IPS DF 4.7 (cell line): ENCODE data around the gene ARVCF.
"Not testable (repeated sequence)": the region's sequence is repeated elsewhere in the genome, so short reads cannot be mapped to it uniquely, and the experiment has no call there.

ENCODE experiments used
- DNase-seq: peaks from one replicate; pipeline ENCODE4 v3.0.0-alpha.2; 2013; ENCODE audit warnings: low spot score; ENCODE audit errors: extremely low read depth

Gene ARVCF

DNA sequence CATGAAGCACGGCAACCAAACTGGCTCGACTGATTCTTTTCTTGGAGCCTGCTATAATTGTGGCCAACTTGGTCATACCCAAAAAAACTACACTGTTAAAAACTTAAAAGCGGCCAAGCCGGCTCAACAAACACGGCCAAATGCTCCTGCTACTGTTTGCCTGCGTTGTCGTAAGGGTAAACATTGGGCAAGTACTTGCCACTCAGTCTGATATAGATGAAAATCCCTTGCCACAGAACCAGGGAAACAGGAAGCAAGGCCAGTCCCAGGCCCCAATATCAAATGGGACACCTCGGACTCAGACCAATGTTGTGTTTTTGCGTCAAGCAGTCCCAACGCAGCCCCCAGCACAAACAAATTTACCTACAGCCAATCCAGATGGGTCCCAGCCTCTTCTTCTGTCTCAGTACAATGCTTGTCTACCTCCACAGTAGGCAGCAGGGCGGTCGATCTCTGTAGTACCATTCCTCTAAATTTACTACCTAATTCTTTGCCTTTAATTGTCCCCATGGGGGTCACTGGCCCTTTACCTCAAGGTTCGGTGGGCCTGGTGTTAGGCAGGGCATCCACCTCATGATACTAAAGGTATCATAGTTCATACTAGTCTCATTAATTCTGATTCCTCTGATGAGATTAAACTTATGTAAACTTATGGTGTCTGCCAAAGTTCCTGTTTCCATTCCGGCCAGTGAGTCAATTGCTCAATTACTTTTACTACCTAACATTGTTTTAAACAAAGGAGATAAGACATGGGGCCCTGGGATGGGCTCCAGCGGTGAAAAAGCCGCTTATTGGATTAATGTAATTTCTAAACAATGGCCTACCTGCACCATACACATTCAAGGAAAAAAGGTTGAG lies 78.8 kb downstream of the ARVCF start:
- DNase-seq = no peak

DNA sequence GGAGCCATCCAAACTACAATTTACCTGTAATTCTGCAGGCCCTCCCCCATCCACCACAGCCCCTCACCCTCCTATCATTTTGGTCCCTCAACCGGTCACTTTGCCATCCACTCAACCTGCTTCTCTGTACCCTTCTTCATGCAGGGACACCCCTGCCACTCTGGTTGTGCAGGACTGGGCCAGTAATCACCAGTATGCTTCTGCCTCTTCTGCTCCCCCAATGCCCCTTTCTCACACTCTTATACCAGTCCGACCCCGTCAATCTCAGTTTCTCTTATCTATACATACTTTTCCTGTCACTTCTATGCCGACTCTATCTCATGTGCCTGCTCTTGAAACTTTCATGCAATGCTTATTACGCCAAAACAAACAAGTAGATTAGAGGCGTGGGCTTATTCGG lies 80.1 kb downstream of the ARVCF start:
- no peak for DNase-seq

DNA sequence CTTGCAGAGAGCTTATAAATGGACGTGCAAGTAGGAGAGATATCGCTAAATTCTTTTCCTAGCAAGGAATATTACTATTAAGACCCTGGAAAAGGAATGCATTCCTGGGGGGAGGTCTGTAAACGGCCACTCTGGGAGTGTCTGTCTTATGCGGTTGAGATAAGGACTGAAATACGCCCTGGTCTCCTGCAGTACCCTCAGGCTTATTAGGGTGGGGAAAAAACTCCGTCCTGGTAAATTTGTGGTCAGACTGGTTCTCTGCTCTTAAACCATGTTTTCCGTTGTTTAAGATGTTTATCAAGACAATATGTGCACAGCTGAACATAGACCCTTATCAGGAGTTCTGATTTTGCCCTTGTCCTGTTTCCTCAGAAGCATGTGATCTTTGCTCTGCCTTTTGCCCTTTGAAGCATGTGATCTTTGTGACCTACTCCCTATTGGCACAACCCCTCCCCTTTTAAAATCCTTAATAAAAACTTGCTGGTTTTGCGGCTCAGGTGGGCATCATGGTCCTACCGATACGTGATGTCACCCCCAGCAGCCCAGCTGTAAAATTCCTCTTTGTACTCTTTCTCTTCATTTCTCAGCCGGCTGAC lies 81.4 kb downstream of the ARVCF start:
- DNase-seq = not testable (repeated sequence)

DNA sequence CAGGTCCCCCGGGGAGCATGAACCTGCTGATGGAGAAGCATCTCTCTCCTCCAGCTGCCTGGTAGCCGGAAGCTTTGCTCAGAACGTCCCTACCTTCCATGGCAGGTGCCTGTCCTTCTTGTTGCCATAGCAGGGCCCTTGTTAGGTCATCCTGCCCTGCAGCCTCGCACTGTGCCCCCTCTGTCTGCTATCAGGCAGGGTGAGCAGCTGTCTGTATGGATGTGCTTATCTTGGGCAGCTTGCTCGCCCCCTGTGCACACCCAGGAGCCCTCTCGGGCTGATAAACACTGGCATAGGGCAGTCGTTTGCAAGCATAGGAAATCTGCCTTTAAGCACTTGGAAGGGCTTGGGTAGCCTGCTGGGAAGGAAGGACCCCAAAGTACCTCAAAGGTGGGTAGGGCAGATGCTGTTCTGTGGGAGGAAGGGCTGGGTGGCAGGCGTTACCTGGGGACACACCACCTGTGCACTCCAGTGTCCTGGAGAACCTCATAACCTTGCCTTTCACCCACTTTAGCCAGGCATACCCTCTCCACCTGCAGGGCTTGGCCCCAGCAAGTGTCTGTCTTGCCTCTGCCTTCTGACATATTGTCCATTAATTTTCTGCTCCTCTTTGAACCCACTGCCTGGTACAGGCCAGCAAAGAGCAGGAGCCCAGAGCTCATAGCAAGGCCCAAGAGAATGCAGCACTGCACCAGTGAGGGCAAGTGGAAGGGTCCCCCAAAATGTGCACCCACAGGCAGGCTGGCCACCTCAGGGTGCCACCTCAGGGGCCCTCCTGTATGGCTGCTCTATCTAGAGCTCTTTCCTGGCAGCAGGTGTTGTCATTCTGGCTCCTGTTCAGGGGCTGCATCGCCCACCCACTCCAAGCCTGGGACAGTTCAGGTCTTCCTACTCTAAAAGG lies 83.0 kb downstream of the ARVCF start:
- DNase-seq = no peak

DNA sequence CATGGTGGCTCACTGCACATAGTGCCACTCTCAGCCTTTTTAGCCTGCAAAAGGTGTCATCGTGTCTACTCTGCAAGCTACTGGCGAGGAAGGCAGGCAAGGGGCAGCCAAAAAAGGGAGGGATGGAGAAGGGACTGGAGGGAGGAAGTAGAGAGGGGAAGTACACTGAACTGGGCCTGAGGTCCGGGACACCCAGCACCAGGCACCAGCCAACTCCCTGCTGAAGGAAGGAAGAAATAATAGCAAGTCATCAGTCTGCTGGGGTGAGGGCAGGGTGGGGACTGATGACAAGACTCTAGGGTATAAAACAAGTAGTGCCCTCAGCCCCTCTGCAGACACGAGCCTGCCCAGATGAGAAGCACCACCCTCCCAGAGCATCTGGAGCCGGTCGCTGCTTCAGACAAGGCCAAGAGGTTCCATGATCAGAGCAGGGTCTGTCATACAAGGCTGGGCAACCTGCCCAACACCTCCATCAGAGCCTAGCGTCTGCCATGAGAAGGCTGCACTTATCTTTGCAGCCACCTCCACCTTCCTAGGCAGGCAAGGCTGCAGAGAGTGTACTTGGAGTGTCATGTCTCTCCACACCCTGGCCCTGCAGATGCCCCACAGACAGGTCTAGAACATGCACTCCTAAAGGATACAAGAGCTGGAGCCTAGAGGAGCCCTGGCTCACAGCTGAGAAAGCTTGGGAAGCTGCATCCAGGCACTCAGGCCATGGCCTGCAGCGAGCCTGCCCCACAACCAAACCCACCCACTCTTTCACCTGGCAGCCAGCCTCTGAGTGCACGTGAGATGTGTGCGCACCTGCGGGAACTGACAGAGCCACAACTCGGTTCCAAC lies 84.0 kb downstream of the ARVCF start:
- no peak for DNase-seq

DNA sequence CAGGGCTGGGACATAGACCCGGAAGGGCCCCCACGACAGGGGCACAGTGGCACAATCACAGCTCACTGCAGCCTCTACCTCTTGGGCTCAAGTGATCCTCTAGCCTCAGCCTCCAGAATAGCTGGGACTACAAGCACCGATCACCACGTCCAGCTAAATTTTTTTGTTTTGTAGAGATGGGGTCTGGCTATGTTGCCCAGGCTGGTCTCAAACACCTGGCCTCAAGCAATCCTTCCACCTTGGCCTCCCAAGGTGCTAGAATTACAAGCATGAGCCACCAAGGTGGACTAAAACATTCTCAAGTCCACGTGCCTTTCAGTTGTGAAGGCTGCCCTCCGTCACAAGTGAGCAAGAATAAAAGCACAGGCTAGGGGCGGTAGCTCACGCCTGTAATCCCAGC lies 85.1 kb downstream of the ARVCF start:
- DNase-seq = no peak

DNA sequence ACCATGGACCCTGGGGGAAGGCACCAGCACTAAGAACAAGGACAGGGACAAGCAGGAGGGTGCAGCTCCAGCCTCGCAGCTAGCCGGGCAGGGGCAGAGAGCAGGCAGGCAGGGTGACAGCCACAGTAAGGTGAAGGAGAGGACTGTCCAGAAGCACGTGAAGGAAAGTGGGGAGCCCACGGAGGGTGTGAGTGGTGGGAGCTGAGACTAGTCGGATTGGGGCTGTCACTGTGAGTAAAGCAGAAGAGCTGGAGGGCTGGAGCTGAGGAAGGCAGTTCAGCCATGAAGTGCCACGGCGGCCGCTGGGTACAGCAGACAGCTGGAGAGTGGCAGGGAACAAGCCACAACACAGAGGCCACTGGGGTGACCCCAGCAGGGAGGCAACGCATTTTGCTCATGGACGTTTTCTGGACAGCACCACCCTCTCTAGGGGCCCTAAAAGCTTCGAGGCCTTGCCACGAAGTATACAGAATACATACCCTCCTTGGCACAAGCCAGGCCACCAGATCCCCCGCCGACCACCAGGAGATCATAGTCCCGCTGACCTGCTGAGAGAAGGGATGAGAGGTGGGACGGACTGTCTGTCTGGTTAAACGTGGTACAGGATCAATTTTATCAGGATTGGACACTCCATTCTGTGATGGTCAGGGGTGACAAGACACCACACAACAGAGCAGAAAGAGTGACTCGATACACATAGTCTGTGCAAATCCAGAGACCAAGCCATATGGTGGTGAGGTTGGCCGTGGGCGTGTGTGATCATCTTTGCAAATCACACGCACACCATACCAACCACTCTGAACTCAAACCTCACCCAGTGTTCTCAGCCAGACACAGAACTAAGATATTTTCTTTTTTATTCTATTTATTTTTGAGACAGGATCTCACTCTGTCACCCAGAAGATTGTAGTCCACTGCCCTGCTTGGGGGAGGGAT lies 85.8 kb downstream of the ARVCF start:
- no peak for DNase-seq

DNA sequence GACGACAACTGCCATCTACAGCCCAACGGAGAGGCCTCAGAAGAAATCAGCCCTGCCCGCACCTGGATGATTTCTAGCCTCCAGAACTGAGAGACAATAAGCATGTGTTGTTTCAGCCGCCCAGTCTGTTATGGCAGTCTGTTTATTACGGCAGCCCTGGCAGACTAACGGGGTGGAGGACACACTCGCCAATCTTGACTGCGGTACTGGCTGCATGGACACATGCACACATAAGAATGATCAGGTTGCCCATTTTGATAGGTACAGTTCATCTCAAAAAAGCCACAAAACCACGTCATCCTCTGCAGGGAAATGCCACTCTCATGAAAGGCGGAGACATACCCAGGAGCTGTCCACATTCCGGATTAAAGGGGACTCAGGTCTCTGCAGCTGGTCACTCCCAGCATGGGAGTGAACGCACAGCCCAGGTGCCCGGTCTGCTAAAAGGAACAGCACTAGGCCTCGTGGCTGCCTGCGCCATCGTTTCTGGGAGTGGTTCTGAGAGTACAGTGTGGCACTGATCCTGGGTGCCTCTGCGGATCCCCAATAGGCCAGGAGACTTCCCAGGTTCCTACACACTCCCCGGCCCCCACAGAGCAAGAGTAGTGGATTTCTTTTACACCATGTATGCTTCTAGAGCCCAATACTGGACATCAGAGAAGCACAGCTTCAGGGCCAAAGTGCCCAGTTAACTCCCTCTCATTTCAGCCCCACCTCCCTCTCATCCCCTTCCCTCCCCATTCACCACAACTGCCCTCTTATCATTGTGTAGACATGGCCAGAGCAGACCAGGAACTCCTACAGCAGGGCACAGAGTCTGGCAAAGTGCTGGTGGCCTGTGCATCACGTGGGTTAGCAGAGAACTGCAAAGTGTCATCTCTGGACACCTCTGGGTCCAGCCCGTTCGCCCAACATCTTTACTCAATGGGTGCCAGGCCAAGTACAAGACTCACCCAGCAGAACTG lies 86.8 kb downstream of the ARVCF start:
- DNase-seq = no peak

DNA sequence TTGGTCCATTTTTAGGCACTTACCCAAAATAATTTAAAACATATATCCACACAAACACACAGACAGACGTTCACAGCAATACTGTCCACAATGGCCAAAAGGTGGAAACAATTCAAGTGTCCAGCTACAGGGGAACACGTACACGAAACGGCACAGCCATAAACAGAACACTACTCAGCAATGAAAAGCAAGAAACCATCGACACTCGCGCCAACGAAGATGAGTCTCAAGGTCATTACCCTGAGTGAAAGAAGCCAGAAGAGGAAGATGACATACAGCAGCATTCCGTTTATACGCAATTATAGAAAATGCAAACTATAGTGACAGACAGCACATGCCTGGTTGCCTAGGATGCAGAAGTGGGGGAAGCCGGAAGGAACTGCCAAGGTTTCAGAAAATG lies 88.4 kb downstream of the ARVCF start:
- DNase-seq = no peak

DNA sequence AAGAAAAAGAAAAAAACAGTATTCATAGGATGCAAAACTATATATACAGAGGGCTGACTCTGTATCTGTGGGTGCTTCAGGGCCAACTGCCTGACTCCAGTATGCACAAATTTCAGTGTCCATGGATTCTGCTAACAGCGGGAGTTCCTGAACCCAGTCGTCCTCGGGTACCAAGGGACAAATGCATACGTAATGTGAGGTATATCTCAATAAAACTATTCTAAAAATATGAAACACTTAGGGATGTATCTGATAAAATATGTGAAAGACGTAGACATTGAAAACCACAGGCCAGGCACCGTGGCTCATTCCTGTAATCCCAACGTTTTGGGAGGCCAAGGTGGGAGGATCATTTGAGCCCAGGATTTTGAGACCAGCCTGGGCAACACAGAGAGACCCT lies 88.9 kb downstream of the ARVCF start:
- DNase-seq = no peak

DNA sequence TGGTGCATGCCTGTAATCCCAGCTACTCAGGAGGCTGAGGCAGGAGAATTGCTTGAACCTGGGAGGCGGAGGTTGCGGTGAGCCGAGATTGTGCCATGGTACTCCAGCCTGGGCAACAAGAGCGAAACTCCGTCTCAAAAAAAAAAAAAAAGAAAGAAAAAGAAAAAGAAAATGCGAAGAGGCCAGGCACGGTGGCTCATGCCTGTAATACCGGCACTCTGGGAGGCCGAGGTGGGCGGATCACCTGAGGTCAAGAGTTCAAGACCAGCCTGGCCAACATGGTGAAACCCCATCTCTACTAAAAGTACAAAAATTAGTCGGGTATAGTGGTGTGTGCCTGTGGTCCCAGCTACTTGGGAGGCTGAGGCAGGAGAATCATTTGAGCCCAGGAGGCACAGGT lies 90.6 kb downstream of the ARVCF start:
- not testable (repeated sequence) for DNase-seq

DNA sequence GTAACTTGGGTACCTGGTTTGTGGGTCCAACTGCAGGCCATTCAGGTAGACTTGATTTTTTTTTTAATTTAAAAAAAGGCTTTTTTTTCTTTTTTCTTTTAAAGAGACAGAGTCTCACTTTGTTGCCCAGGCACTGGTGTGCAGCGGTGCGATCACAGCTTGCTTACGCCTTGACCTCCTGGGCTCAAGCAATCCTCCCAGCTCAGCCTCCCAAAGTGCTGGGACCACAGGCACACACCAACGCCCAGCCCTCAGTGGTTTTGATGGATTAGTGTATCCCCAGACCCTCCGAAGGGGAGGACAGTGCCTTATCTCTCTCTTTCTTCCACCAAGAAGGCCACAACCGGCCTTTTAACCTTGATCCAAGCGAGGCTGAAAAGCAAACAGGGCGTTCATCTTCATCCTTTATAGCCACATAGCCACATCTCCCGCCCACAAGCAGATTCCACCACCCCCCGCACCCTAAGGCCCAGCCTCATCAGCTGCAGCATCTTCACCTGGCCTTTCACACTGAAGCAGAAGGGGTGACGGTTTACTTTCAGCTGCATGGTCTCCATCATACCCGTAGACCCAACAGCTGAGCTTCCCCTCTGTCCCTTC lies 92.6 kb downstream of the ARVCF start:
- DNase-seq = no peak

DNA sequence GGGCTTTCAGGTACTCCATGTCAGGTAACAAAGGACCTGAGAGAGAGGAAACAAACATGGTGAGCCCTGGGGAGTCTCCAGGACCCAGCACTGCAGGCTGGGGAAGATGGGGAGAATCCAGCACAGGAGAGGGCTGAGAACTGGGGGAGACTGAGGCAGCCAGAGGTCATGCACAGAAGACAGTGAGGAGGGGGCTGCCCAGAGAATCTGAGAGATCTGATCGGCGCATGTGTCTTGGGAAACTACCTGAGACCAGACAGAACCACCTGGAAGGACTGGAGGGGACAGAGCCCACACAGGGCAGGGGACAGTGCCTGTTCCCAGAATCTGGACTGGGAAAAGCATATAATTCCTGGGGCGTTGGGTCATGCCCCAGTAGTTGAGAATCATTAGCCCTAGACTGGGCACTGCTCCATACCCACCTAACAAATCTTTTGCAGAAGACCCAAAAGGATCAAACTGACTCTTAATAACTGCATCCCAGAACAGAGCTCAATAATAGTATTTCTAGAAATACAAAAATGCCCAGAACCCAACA lies 95.0 kb downstream of the ARVCF start:
- no peak for DNase-seq
